Uterus (tissue), 4 donors: Measurements from ENCODE around the gene GALNT18. TPM values are rescaled to one million over a fixed set of nuclear protein-coding genes. Genes with fewer than 3 reads are reported as not detected.

Source experiments
- DNase-seq, 2 donors: peaks; one replicate each; pipeline ENCODE4 v3.0.0-alpha.2; 2019 to 2020
- H3K27ac ChIP-seq, 2 donors: fragments of 200-600 bp; sonication (generic); 1 replicate in 1 of 2; 2 replicates in 1 of 2; pipeline ENCODE4 v1.5.1; 2016 to 2018
- H3K27me3 ChIP-seq, 2 donors: fragments of 200-600 bp; sonication (generic); one replicate each; pipeline ENCODE4 v1.5.1; 2018 to 2019; ENCODE audit warnings: control low read depth in 1 of 2
- H3K36me3 ChIP-seq, 2 donors: fragments of 200-600 bp; sonication (generic); one replicate each; pipeline ENCODE4 v1.5.1; 2019; ENCODE audit warnings: control low read depth in 1 of 2
- H3K4me1 ChIP-seq, 2 donors: fragments of 200-600 bp; sonication (generic); one replicate each; pipeline ENCODE4 v1.5.1; 2018 to 2019; ENCODE audit warnings: control low read depth in 1 of 2
- H3K4me3 ChIP-seq, 2 donors: fragments of 200-600 bp; sonication (generic); 1 replicate in 1 of 2; 2 replicates in 1 of 2; pipeline ENCODE4 v1.5.1; 2018 to 2019; ENCODE audit warnings: mild to moderate bottlenecking in 1 of 2
- H3K9me3 ChIP-seq, 2 donors: fragments of 200-600 bp; sonication (generic); one replicate each; pipeline ENCODE4 v1.5.1; 2019; ENCODE audit warnings: control low read depth in 1 of 2
- POLR2A ChIP-seq, 2 donors: fragments of 450-650 bp; IDR thresholded peaks; one replicate each; pipeline ENCODE4 v1.6.1; 2016; ENCODE audit warnings: antibody characterized with exemption in 2 of 2, mild to moderate bottlenecking in 1 of 2, moderate library complexity in 1 of 2
- intact Hi-C: fragments of 100-400 bp; cut with DNase I; formaldehyde crosslinking; loops from one replicate; pipeline ENCODE4 v1.15.1; 2023; ENCODE audit warnings: low total_unique reads
- total RNA-seq, 4 donors: library from RNA; depleted of rRNA in 3 of 4; stranded (reverse); fragments of >200 nt in 3 of 4; gene quantifications; one replicate each; pipeline versions ENCODE4 v1.1.0 to v1.2.4, GENCODE V29; 2014 to 2023
- TF ChIP-seq, protein P1 (sequence below), 4 experiments: fragments of 200-600 bp in 2 of 4; fragments of 450-650 bp in 2 of 4; sonication (generic) in 2 of 4; IDR thresholded peaks; one replicate each; pipeline ENCODE4 v1.5.1; 2016 to 2019; ENCODE audit warnings: antibody characterized with exemption in 4 of 4, mild to moderate bottlenecking in 2 of 4, moderate library complexity in 1 of 4
- donor health status: DM: yes; HTN: yes; CAD: no.

GALNT18 gene
- total RNA-seq, 4 donors from 2014 or later, result 21.4 to 35.1 (median 27.3) TPM

DNA sequence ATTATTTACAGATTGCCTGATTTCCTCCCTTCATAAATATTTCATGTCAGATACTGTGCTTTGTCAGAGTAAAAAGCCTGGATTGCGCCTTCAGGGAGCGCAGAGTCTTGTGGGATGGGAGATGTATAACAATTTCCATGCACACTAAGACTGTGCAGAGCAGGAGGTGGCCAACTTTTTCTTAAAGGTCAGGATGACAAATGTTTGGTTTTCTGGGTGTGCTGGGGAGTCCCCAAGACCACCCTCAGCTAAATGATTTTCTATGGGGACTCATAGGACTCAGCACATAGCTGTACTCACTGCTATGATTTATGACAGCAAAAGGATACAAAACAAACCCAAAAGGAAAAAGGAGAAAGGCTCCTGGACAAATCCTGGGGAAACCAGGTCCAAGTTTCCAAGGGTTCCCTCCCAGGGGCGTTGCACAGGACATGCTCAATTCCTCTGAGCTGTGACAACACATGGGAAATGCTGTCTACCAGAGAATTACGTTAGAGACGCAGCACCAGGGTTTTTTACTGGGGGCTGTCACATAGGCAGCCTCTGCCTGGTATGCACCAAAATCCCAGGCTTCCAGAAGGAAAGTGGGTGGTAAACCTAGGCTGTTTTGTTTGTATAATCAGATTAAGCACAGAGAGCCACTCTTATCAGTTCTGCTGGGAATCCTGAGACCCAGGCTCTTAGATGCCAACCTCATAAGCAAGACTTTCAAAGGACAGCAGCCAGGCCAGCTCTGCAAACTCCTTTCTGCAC, 327.8 kb downstream of the GALNT18 start:
- no peaks in the 10 kb centered on the region for H3K9me3 ChIP-seq
- no peaks in the 10 kb centered on the region for H3K27me3 ChIP-seq
- no peak overlapping the region for H3K4me3 ChIP-seq
- H3K36me3 ChIP-seq, result no peaks in the 10 kb centered on the region
- no peak overlapping the region for H3K27ac ChIP-seq
- no peaks in the 10 kb centered on the region for H3K4me1 ChIP-seq
- DNase-seq, result no peak
- intact Hi-C loops, result no loop called here
- TF ChIP-seq, protein P1, sequence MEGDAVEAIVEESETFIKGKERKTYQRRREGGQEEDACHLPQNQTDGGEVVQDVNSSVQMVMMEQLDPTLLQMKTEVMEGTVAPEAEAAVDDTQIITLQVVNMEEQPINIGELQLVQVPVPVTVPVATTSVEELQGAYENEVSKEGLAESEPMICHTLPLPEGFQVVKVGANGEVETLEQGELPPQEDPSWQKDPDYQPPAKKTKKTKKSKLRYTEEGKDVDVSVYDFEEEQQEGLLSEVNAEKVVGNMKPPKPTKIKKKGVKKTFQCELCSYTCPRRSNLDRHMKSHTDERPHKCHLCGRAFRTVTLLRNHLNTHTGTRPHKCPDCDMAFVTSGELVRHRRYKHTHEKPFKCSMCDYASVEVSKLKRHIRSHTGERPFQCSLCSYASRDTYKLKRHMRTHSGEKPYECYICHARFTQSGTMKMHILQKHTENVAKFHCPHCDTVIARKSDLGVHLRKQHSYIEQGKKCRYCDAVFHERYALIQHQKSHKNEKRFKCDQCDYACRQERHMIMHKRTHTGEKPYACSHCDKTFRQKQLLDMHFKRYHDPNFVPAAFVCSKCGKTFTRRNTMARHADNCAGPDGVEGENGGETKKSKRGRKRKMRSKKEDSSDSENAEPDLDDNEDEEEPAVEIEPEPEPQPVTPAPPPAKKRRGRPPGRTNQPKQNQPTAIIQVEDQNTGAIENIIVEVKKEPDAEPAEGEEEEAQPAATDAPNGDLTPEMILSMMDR (IDR thresholded peaks at IDR 0.05), result no peak
- no peak for TF ChIP-seq POLR2A (IDR thresholded peaks at IDR 0.05)

DNA sequence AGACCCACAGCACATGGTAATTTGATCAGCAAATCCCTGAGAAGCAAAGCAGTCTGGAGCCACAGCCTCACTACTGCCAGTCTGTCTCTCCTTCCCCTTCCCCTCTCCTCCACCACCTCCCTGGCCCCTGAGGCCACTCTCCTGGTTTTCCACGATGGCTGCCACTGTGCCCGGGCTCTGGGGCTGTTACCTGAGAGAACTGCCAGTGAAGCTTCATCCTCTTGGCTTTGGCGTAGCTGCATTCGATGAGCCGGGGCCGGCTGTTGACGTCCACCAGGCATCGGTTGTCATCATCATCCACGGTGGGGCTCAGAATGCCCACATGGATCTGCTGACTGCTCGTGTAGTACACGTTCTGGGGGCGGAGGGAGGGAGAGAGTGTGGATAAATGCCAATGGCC, 329.0 kb downstream of the GALNT18 start:
- TF ChIP-seq, protein P1 (IDR thresholded peaks at IDR 0.05), result no peak
- TF ChIP-seq POLR2A (IDR thresholded peaks at IDR 0.05), result no peak
- Histone ChIP-seq H3K27ac (no peak overlapping the region), H3K4me3 (no peak overlapping the region), H3K4me1 (no peaks in the 10 kb centered on the region), H3K36me3 (no peaks in the 10 kb centered on the region), H3K27me3 (no peaks in the 10 kb centered on the region), H3K9me3 (no peaks in the 10 kb centered on the region)
- intact Hi-C loops, result no loop called here
- no peak for DNase-seq

DNA sequence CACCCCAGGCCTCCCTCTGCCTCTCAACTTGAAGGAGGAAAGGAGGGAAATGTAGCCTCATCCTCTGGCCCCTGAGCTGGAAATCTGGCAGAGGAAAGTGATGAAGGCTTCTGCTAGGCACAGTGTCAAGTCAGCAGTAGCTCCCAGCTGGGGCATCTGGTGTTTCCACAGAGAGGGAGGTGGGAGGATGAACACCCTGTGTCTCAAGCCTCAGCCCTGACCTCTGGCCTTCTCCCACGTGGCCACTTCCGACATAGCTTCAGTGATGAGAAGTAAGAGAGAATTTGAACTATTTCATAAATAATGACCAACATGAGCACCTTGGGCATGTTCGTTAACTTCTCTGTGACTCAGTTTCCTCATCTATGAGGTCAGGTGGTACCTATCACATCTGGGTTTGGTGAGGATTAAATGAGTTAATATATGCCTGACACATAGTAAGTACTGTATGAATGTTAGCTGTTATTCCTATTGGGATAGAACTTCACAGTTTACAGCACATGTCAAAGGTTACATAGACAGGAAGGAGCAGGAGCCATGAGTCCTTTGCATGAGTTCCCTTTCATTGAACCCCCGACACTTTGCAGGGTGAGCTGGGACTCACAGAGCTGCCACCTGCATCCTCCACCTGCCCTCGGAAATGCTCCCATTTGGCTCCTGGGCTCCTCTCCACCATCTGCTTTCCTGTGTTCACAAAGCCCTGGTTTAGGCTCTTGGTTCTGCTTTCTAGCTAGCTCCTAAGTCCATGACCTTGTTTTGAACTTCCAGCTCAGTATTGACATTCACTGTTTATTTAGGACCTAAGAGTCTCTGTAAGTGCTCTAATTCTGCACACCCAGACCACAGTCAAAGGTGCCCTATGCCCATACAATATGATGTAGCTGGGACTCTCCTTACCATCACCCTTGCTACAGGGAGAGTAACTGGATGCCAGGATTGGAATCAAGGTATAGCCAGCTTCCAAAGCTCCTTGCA, 330.5 kb downstream of the GALNT18 start:
- DNase-seq, result no peak
- no peaks in the 10 kb centered on the region for H3K9me3 ChIP-seq
- no peaks in the 10 kb centered on the region for H3K4me1 ChIP-seq
- no peaks in the 10 kb centered on the region for H3K36me3 ChIP-seq
- no peak overlapping the region for H3K27ac ChIP-seq
- no peak overlapping the region for H3K4me3 ChIP-seq
- no peaks in the 10 kb centered on the region for H3K27me3 ChIP-seq
- intact Hi-C loops, result no loop called here
- no peak for TF ChIP-seq POLR2A (IDR thresholded peaks at IDR 0.05)
- TF ChIP-seq, protein P1 (IDR thresholded peaks at IDR 0.05), result no peak

DNA sequence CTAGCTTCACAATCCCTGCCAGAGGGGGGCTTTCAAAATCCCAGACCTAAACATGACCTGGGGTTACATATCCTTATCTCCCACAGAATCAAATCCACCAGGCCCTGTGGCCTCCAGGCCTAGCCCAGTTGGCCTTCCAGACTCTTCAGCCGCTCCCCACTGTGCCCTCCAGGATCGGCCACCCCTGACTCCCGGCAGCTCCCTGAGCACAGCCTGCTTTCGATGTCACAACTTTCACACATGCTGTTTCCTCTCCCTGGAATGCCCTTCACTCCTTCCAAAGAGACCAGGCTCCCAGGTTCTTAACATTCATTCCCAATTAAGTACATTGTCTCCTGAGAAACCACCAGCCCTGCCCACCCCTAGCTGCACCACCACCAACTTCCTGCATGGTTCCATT, 331.5 kb downstream of the GALNT18 start:
- DNase-seq, result no peak
- intact Hi-C loops, result no loop called here
- Histone ChIP-seq H3K36me3 (no peaks in the 10 kb centered on the region), H3K9me3 (no peaks in the 10 kb centered on the region), H3K4me1 (no peaks in the 10 kb centered on the region), H3K27me3 (no peaks in the 10 kb centered on the region), H3K4me3 (no peak overlapping the region), H3K27ac (no peak overlapping the region)
- TF ChIP-seq, protein P1 (IDR thresholded peaks at IDR 0.05), result no peak
- no peak for TF ChIP-seq POLR2A (IDR thresholded peaks at IDR 0.05)

DNA sequence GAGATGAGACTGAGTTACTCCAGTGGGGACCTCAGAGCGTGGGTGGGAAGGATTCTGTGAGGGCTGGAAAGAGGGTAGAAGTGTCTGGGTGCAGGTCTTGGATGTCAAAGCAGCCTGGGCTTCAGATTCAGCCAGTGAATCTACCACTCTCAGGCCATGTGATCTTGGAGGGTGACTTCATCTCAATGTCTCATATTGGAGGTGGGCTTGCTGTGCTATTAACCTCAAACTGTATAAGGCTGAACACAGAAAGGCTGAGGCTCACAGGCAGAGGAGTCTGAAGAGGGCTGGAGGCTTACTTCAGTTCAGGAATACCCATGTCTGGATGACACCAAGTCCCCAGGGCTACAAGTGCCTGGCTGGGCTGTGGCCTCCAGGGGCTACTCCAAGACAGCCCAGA, 332.1 kb downstream of the GALNT18 start:
- DNase-seq, result no peak
- H3K27ac ChIP-seq, result no peak overlapping the region
- H3K4me3 ChIP-seq, result no peak overlapping the region
- TF ChIP-seq, protein P1 (IDR thresholded peaks at IDR 0.05), result no peak
- TF ChIP-seq POLR2A (IDR thresholded peaks at IDR 0.05), result no peak
- H3K36me3 ChIP-seq, result no peaks in the 10 kb centered on the region
- H3K27me3 ChIP-seq, result no peaks in the 10 kb centered on the region
- H3K4me1 ChIP-seq, result no peaks in the 10 kb centered on the region
- no peaks in the 10 kb centered on the region for H3K9me3 ChIP-seq
- intact Hi-C loops, result no loop called here
